RWPE1 (cell line): ENCODE measurements around the gene LARP6.

ENCODE experiments used
- CTCF ChIA-PET: fragments of 350-600 bp; sonication (Branson Sonifier 250); formaldehyde crosslinking; extraction: SDS; loops from one replicate; lab custom pipeline; 2021; lab: Yijun Ruan, JAX
- POLR2A ChIA-PET: fragments of 400-600 bp; formaldehyde crosslinking; extraction: SDS; loops from one replicate; lab custom pipeline; 2020; ENCODE audit warnings: antibody characterized with exemption; ENCODE audit not compliant: low non-redundant PET; lab: Yijun Ruan, JAX
- DNase-seq: peaks from one replicate; pipeline ENCODE4 v3.0.0; 2012; ENCODE audit warnings: low spot score
- H3K27ac ChIP-seq: fragments of 450-650 bp; 2 replicates; pipeline ENCODE4 v1.5.1; 2017
- TF ChIP-seq, protein P1 (sequence below): fragments of 450-650 bp; conservative IDR thresholded peaks from 2 replicates; pipeline ENCODE4 v1.5.1; 2017; ENCODE audit warnings: low read depth, mild to moderate bottlenecking

LARP6 gene

DNA sequence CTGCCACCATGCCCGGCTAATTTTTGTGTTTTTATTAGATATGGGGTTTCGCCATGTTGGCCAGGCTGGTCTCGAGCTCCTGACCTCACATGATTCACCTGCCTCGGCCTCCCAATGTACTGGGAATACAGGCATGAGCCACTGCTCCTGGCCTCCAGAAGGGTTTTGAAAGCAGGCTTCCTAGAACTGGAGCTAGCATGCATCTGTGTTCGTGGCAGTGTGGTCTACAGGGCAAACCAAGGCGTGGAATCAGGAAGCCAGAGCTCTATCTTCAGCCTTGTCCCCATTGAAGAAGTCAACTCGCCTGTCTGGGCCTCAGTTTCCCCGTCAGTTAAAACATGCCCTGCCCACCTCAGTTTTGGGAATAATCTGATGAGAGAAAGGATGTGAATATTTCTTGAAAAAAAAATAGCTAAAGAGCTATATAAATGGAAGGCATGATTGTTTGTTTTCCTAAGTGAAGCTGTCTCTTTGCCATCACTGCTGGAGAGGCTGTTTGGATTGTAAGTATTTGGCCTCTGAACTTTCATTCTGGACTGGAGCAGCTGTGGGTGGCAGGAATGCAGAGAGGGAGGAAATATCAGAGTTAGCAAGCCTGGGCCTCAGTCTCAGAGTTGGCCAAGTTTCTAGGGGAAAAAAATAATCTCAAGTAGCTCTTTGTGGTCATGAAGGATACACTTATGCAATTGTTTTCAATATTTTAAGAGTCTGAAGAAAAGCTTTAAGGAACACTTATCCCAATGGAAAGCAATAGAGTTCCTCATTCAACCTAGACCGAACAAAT is 54.1 kb downstream of the LARP6 start:
- H3K27ac ChIP-seq, result peak overlapping the region; percentile 74
- ChIA-PET POLR2A (no interaction called here), CTCF (interaction anchor here (0.6 to 1.2 kb wide), 4 partner anchors 12 to 296 kb away, joined by 3 to 7 read pairs (median 4); no protein-coding TSS in a partner anchor)
- peak; percentile 25 for DNase-seq
- TF ChIP-seq, protein P1, sequence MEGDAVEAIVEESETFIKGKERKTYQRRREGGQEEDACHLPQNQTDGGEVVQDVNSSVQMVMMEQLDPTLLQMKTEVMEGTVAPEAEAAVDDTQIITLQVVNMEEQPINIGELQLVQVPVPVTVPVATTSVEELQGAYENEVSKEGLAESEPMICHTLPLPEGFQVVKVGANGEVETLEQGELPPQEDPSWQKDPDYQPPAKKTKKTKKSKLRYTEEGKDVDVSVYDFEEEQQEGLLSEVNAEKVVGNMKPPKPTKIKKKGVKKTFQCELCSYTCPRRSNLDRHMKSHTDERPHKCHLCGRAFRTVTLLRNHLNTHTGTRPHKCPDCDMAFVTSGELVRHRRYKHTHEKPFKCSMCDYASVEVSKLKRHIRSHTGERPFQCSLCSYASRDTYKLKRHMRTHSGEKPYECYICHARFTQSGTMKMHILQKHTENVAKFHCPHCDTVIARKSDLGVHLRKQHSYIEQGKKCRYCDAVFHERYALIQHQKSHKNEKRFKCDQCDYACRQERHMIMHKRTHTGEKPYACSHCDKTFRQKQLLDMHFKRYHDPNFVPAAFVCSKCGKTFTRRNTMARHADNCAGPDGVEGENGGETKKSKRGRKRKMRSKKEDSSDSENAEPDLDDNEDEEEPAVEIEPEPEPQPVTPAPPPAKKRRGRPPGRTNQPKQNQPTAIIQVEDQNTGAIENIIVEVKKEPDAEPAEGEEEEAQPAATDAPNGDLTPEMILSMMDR, result no peak

DNA sequence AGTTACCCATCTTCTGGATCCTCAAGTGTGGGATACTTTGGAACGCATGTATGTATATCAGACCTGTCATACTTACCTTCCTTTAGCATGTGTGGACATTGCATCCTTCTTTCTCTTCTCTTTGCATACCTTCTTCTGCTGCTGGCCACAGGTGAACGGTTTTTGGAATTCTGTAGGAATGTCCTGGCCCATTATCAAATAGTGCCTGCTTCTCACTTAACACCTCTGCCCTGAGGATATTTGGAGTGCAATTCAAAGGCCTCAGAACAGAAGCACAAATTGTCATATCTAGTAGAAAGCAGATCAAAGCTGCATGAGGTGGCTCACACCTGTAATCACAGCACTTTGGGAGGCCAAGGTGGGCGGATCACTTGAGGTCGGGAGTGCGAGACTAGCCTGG is 56.5 kb downstream of the LARP6 start:
- H3K27ac ChIP-seq, result no peak overlapping the region
- TF ChIP-seq, protein P1, result no peak
- POLR2A ChIA-PET, result no interaction called here
- DNase-seq, result no peak
- CTCF ChIA-PET, result interaction anchor here (0.9 to 1.5 kb wide), 2 partner anchors 14 to 42 kb away, joined by 5 to 7 read pairs; no protein-coding TSS in a partner anchor

DNA sequence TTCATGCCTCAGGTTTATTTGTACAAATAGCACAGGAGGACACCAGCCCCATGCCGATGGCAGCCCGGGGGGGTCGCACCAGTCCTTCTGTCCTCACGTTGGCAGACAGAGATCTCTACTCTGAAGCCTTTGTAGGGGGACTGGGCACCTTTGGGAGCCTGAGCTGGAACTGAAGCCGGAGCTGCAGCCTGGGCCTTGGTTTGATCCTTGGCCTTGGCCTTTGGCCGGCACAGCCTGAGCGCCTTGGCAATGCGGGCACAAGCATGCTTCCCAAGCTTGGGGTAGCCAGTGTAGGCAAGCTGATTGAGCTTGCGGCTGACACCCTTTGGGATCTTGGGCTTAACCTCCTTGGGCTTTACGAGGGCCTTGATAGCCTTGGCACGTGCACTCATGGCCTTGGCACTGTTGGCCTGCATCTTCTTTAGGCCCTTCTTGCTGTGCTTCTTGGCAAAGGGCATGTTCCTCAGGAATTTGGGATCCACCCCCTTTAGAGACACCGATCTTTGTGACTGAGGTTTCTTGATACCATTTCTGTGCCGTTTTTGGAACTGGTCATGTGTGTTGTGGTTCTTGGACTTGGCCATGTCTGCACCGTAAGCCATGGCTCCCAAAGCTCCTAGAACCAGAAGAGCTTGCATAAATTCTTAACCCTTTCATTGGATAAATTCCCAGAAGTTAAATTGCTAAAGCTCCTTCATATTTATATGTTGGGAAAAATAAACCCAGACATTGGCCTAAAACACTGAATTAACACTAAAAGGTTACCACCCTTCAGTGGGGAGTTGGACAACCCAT is 57.2 kb downstream of the LARP6 start:
- TF ChIP-seq, protein P1, result no peak
- no peak for DNase-seq
- ChIA-PET POLR2A (no interaction called here), CTCF (interaction anchor here (0.9 to 1.5 kb wide), 2 partner anchors 15 to 41 kb away, joined by 5 to 7 read pairs; no protein-coding TSS in a partner anchor)
- H3K27ac ChIP-seq, result no peak overlapping the region

DNA sequence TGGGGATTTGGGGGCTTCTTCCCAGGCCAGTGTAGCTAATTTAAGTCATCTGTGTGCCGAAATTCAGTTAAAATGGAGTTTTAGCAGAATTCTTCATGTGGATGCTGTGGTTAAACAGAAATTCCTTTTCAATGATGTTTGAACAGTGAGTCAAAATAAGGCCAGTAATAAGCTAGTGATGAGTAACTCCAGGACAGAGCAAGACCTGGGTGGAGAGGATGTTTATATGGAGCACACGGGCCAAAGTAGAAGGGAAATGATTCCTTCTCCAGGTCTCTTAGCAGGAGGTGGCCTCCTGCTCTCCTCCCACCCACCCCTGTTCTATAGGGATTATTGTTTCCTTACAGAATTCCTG is 58.7 kb downstream of the LARP6 start:
- TF ChIP-seq, protein P1, result no peak
- DNase-seq, result peak; percentile 94
- H3K27ac ChIP-seq, result peak overlapping the region; percentile 87
- POLR2A ChIA-PET, result no interaction called here
- CTCF ChIA-PET, result interaction anchor here (0.6 to 1.1 kb wide), 2 partner anchors 41 to 1536 kb away, joined by 3 read pairs; no protein-coding TSS in a partner anchor

DNA sequence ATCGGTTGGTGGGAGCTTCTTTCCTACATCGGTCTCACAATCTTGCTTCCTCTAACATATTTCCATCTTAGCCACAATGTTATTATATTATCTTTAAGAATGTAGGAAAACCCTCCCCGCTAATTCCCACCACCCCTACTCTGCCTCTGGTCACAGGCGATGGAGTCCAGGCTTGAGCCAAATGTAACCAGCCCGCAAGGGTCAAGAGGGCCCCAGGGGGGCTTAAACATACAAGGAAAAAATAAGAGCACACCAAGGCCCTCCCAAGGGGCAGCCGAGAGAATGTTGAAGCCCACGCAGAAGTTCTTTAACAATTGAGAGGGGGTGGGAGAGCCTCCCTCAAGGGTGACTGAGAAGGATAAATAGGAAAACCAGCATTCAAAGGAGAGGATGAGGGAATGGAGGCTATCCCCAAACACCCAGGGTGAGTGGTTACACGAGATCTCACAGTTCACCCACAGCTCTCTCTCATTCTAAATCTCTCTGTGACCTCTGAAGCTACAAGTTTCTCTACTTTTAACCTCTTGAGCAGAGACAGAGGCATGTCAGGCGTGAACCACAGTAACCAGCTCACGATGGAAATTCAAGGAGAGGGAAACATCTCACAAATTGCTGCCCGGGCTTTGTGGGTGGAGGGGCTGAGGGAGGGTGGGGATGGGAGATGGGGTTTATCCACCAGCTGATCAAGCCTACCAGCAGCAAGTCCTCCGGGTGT is 59.2 kb downstream of the LARP6 start:
- peak; percentile 41 for DNase-seq
- CTCF ChIA-PET, result interaction anchor here (0.6 to 1.1 kb wide), 2 partner anchors 42 to 1537 kb away, joined by 3 read pairs; no protein-coding TSS in a partner anchor
- peak overlapping the region; percentile 87 for H3K27ac ChIP-seq
- POLR2A ChIA-PET, result no interaction called here
- TF ChIP-seq, protein P1, result no peak

DNA sequence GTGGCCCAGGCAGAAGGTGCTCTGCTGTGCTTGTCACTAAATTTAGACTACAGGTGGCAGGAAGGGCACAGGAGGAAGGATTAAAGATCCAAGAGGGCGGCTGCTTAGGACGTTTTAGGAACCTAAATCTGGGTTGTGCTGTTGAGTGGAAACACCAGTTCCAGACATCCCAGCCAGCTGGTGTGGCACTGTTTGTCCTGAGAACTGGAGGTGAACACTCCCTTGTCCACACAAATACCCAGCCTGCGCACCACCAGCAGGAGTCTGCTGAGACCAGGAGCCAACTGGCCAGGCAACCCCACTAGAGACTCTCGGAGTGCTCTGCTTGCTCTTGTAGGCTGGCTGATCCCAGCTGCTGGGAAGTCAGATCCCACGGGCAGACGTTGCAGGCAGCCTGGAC is 60.3 kb downstream of the LARP6 start:
- TF ChIP-seq, protein P1, result no peak
- no peak for DNase-seq
- H3K27ac ChIP-seq, result no peak overlapping the region
- ChIA-PET POLR2A (no interaction called here), CTCF (interaction anchor here (0.8 kb wide), 1 partner anchor 16 kb away, joined by 4 read pairs; no protein-coding TSS in a partner anchor)
